HG03135 (cell line): ENCODE data around the gene BYSL.

Source experiments
- ATAC-seq: cut with Tn5 transposase; IDR thresholded peaks from one replicate; pipeline ENCODE4 v1.9.1; 2021; ENCODE audit warnings: mild to moderate bottlenecking, moderate library complexity; ENCODE audit not compliant: unreplicated experiment

Gene BYSL

DNA sequence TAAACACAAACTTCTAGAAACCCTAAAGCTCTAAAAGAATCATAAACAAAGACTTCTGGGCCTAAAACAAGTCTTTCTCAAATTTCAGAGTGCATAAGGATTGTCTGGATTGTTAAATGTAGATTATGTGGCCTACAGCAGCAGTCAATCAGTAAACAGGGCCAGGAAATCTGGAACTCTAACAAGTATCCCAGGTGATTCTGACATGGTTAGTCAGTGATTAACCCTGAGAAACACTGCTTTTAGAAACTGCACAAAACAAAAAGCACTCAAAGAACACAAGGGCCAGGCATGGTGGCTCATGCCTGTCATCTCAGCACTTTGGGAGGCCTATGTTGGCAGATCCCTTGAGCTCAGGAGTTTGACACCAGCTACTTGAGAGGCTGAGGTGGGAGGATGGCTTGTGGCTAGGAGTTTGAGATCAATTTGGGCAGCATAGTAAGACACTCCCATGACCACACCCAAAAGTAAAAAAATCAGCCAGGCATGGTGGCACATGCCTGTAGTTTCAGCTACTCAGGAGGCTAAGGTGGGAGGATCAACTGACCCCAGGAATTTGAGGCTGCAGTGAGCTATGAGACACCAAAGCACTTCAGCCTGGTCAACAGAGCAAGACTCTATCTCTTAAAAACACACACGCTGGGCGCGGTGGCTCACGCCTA, 6.3 kb upstream of the BYSL start:
- ATAC-seq, result no peak

DNA sequence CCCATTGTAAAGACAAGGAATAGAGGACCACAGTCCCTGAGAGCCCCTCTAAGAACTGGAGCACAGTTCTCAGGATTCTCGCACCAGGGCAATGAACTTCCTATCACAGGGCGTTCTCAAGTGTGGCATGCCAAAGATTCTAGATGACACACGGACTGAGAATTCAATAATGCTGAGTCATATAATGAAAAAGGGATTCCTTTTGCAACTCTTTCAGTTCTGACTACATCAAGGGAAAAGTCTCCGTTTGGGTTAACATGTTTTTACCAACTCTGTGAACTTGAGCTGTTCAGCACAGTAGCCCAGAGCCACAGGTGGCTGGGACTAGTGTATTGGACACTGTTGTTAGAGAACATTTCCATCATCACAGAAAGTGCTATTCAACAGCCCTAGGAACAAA, 3.8 kb upstream of the BYSL start:
- ATAC-seq, result no peak

DNA sequence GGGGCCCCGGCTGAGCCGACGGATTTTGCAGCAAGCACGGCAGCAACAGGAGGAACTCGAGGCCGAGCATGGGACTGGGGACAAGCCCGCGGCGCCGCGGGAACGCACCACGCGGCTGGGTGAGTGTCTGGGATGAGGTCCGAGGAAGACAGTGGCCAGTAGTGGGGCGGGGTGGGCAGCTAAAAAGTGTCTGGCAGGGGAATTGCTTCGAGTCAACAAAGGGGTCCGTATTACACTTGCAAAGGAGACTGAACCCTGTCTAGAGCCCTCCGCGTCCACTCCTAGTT, 356 bp downstream of the BYSL start:
- no peak for ATAC-seq

DNA sequence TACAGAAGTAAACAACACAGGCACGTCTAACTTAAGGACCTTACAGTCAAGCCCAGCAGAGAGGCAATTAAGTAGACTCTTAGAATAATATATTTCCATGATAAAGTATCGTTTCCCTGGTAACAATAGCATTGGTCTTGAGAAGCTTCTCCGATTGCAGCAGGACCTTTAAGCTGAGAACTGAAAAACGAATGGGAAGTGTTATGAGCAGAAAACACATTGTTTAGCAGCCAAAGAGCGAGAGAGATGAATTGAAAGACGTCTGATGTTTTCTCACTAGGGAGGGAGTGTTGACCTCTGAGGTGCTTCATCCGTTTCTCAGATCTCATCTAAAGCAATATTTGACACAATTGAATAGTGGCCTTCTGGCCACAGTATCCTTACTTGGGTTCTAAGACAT, 855 bp downstream of the BYSL start:
- ATAC-seq, result no peak

DNA sequence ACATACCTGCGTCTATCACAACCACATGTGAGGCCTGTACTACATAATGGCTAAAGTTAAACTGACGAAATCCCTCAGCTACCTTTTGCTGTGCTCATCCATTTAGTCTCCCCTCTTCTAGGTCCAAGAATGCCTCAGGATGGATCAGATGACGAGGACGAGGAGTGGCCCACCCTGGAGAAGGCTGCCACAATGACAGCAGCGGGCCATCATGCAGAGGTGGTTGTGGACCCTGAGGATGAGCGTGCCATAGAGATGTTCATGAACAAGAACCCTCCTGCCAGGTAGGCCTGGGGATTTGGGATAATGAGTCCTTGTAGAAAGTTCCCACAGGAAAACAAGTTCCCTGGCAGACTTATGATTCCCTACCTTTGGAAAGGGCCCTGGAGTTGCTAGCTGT, 6.0 kb downstream of the BYSL start:
- no peak for ATAC-seq

DNA sequence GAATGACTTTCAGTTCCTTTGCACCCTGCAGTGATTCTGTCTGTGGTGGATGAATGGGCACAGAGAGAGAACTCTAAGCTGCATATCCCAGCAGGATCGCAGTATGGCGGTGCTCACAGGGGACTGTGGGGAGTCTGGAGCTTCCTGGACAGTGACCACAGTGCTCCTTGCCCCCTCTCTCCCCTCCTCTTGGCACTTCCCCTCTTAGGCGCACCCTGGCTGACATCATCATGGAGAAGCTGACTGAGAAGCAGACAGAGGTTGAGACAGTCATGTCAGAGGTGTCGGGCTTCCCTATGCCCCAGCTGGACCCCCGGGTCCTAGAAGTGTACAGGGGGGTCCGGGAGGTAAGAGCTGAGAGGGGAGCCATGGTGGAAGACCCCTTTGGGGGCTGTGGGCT, 8.6 kb downstream of the BYSL start:
- ATAC-seq, result no peak

DNA sequence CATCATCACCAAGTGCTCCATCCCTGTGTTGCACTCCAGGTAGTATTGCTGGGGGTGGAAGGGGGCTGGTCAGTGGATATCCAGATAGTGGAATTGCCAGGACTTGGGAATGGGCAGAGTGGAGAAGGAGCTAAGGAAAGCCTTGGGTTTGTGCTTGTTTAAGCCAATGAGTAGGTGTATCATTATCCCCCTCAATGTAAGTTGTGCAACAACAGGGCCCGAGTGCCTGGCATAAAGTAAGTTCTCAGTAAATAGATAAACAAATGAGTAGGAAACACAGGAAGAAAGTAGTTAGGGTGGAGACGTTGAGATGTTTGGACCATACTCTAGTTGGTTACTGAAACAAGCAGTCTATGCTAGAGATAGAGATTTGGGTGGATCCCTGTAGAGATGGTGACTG, 10.5 kb downstream of the BYSL start:
- ATAC-seq, result no peak

DNA sequence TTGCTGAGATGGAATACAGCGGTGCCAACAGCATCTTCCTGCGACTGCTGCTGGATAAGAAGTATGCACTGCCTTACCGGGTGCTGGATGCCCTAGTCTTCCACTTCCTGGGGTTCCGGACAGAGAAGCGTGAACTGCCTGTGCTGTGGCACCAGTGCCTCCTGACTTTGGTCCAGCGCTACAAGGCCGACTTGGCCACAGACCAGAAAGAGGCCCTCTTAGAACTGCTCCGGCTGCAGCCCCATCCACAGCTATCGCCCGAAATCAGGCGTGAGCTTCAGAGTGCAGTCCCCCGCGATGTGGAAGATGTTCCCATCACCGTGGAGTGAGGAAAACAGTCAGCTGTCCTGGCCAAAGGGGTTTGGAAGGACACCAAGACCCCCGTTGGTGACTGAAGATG, 11.1 kb downstream of the BYSL start:
- ATAC-seq, result no peak

DNA sequence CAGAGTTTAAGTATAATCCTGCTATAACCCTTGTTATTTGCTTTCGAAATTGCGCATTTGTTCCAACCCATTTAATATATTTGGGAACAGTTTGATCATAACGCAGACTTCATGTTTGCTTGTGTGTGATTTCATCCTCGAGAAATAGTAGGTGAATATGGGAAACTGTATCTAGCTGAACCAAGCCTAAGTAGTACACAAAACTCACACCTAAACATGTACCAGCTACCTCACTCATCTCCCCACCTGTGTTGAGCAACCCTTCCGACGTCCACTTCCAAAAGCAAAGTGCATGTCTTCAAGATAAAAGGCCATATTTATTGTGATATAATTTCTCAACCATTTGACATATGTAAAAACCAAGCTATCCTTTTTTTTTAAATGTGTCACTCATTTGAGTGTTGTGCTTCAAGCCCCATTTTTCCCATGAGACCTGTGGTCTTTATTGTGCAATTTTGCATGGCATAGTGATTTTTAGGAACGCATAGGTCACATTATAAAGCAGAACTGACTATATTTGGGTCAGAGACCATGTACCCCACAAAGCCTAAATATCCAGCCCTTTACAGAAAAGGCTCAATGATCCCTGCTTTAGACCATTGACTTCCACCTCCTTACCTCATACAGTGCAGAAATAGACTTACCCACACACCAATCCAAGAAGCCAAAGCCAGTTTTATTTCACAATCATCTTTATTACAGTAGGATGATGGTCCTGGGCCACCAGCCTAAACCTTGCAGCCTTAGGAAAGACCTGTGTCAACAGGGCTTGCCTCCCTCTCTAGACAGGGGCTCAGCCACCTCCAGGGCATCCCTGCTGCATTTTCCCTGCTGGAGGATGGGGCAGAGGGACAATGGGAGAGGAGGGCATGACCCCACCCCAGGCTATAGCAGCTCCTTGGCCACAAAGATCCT, 13.2 kb downstream of the BYSL start:
- ATAC-seq, result no peak

DNA sequence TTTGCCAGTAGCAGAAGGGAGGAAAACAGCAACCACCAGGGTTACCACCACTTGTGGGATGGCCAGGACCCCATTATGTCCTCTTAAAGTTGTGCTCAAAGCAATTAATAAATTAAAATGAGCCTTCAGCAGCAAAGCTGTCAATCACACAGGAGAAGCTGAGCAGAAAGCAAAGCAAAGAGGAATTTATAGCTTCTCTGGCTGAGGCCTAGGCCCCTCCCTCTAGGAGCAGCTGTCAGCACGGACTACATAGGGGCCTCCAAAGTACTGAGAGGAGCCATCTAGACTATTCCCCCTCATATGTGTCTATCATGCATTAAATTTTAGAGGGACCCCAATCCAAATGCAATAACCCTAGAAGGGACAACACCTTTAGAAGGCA, 13.9 kb downstream of the BYSL start:
- ATAC-seq, result no peak

DNA sequence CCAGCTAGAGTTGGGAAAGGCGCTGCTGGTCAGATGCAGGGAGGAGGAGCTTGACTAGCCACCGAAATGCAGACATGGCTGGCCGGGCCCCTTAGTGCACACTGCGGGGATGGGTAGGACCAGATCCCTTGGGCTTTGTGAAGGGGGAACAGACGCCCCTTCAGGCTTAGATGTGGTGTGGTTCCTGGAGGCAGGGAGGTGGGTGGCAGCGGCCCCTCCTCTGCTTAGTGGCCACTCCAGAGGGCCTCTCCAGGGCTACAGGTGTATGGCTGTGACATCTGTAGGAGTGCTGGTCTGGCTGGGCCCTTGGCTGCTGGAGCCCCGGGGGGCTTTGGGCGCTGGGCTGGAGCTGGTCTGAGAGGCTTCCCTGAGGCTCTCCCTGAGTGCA, 14.4 kb downstream of the BYSL start:
- ATAC-seq, result no peak

DNA sequence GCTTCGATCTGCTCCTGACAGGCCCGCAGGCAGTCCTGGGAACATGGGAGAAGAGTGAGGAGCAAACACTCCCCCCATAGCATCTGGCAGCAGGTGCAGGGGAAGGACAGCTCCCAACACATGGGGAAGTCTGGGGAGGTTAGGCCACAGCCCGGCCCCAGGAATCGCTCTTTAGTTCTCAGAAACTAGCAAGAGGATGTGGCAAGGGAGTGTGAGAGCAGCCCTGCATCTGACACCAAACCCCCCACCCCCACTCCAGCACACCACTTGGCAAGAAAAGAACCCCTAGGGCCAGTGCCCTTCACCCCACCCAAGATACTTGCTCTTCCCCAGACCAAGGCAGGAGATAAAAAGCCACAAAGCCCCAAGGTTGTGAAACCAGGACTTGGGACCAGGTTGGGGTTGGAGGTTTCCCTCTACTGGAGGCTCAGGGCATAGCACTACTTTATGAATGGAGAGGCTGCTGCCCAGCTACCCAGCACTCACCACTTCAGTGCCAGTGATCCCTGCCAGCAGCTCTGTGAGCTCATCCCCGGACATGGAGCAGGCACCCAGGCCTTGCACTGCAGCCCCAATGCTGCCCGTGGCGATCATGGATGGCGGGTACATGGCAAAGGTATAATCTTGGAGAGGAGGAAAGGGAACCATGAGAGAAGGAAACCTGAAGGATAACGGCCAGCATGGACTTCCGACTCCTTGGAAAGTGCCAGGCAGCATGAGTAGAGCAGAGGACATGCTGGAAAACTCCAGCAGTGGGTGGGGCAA, 15.0 kb downstream of the BYSL start:
- ATAC-seq, result no peak

DNA sequence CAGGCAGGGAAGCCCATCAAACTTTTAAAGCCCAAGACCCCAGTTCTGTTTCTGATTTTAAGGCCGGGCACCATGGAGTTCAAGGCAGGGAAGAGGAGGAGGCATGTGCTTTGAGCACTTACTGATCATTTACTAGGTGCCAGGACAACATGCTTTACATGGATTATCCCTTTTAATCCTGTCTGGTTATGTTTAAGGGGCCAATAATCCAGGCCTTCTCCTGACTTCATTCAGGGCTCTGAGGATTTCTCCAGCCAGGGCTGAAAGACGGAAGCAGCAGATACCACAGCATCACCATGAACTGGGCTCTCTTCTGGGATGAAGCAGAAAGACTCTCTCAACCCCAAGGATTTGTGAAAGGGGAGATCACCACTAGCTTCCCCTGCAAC, 16.2 kb downstream of the BYSL start:
- ATAC-seq, result no peak

DNA sequence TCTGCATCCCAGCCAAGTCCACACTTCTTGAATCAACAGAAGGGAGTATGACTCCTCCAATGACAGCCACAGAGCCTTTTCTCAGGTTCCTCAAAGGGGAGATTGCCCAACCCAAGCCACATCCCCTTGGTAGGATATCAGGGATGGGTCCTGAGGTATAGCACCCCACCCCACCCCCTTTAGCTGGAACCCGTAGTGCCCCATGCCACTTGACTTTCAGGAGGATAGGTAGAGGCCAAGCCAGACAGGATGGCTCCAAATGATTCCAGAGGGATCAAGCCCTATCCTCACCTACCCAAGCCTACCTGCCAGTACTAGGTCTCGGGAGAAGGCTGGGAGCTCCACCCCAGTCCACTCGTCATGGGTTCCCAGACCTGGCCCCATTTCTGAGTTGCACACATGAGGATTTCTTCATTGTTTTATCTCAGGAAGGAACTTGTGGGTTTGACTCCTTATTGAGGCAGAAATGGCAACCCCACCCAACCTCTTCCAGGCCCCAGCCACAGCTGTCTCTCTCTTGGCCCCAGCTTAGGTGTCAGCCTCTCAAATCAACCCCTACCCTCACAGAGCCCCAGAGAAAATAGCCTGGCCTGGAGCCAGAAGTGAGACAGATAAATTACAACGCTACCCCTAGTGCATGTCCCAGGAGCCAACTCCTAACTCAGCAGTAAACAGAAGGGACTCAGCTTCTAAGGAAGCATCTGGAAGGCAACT, 16.7 kb downstream of the BYSL start:
- ATAC-seq, result no peak

DNA sequence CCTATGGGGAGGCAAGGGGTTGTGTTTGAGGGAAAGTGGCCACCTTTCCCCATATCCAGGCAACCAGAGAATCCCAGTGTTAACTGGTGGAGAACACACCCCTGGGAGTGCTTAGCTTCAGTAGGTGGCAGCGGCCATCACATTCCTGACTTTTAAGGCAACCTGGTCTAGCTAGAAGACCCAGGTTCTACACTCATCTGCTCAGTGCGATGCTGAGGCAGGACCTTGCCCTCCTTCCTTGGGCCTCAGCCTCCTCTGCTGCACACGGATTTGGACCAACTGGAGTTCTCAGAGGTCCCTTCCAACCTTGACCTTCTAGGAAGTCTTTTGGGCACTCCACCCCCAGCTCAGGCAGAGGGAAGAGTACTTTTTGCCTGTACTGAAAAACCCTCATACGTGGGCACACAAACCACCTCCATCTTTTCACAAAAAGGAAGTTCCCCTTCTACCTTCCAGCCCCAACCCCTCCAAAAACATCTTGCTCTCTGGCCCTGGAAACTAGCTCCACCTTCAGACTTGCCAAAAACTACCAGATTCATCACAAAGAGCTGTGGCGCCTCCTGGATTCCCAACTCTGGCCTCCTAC, 17.4 kb downstream of the BYSL start:
- ATAC-seq, result no peak

DNA sequence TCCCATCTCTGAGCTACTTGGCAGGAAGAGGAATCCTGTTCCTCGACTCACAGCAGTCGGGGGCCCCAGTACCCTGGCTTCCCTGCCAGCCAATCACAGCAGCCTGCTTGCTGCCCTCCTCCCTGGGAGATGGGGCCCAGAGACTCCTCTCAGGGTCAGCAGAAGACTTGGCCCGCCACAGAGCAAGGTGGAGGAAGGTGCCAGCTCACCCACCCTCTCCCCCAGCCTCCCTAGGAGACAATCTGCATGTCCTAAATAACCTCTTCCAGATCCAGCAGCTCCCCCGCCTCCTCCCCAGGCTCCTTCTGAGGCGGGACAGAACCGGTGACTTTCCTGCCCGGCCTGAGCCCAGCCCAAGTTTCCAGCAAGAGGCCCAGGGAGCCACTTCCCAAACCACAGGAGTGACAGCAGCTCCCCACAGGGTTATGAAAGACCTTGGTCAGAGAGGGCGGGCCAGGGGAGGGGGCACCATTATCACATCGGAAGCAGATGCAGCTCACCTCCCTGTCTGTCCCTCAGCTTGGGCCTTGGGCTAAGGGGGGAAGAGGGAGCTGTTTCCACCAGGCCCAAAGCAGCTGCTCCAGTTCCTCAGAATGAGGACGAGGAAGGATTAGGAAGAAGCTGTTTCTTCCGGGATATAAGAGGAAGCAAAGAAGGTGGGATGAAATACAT, 18.0 kb downstream of the BYSL start:
- no peak for ATAC-seq

DNA sequence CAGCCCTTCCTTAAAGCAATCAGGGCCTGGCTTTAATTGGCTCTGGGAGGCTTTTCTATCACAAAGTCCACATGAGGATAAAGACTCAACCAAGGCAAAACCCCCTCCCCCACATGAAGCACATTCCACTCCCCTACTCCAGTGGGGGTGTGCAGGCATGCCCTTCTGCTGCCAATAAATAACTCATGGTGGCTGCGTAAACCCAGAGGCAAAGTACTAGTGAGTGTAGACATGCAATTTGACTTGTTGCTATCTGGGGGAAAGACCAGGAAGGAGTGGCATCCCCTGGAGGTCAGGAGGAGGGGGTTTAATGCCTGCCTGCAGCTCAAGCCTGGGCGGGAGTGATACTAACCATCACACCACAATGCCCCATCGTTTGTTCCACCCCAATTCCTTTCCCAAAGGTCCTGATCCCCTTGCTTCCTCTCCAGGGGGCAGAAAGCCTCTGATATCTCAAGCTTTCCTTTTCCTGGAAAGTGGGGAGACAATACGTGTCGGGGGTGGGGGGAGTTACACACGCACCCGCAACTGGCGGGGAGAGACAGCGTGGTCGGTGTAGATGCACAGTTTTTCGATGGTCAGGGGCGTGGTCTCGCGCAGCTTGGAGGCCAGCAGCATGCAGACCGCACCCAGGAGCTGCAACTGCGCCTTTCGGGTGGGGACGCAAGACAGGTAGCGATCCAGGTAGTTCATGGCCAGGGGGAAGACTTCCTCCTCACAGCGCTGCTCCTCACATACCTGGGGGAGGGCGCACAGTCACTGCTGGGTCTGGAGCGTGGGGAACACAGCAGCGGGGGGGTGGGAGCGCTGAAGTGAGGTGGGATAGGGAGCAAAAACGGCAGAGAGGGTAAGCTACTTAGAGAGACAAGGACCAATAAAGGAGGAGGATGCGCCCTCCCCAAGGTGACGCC, 18.8 kb downstream of the BYSL start:
- no peak for ATAC-seq

DNA sequence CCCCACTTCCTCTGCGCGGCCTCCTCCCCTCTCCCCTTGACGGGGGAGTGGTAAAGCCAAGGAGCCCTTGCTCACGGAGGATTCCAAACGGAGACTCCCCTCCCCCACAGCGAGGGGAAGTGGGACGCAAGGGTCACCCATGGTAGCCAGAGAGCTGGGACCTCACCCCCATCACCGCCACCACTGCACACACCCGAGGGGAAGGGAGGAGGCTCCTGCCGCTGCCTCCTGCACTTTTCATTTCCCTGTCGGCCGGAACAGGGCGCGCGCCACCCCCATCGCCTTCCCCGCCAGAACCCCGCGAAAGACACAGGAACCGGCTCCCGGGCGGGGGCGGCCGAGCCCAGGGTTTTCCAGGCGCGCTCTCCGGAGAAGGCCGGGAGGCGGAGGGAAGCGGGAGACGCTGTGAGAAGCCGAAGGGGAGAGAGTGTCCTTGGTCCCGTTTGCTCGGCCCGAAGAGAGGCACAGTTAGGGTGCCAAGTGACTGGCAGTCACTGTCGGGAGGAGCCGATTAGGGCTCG, 19.5 kb downstream of the BYSL start:
- no peak for ATAC-seq
